H7 (cell line): Measurements from ENCODE around the gene NUP155. TPM values are rescaled to one million over a fixed set of nuclear protein-coding genes. Genes with fewer than 3 reads are reported as not detected.
A peak's percentile ranks its signal among the peaks of the same experiment; 100 is the strongest.
"Not testable (repeated sequence)": the region's sequence is repeated elsewhere in the genome, so short reads cannot be mapped to it uniquely, and the experiment has no call there.

Source experiments
- DNase-seq: peaks from one replicate; pipeline ENCODE4 v3.0.0; 2012
- H3K27me3 ChIP-seq: 2 replicates; pipeline ENCODE4 v1.6.0; 2011; ENCODE audit warnings: mild to moderate bottlenecking, low read length; ENCODE audit not compliant: control insufficient read depth, insufficient read depth
- H3K36me3 ChIP-seq: replicated peaks from 2 replicates; pipeline ENCODE4 v1.5.1; 2011; ENCODE audit warnings: low read length; ENCODE audit not compliant: control insufficient read depth, insufficient read depth
- H3K4me3 ChIP-seq: 2 replicates; pipeline ENCODE4 v1.5.1; 2011; ENCODE audit warnings: low read depth, mild to moderate bottlenecking, control low read depth, low read length, moderate library complexity; ENCODE audit not compliant: insufficient read depth
- total RNA-seq: library from RNA; depleted of rRNA; stranded (reverse); fragments of >200 nt; shearing (Covaris generic); gene quantifications from 2 replicates; pipeline ENCODE4 v1.2.3, GENCODE V29; 2014

NUP155 gene
- total RNA-seq, 1 experiment from 2014 or later: 83.9 TPM

GRCh38 chr5:37323607-37324006 lies 47.3 kb downstream of the NUP155 start:
- H3K36me3 ChIP-seq: peaks cover 19% of the 10 kb centered on the region
- no peak for DNase-seq
- no peak overlapping the region for H3K4me3 ChIP-seq
- no peaks in the 10 kb centered on the region for H3K27me3 ChIP-seq

GRCh38 chr5:37319037-37319782 lies 51.7 kb downstream of the NUP155 start:
- DNase-seq: no peak
- H3K36me3 ChIP-seq: peaks cover 10% of the 10 kb centered on the region

GRCh38 chr5:37316027-37316426 lies 54.9 kb downstream of the NUP155 start:
- H3K27me3 ChIP-seq: no peaks in the 10 kb centered on the region
- H3K4me3 ChIP-seq: no peak overlapping the region
- no peak for DNase-seq
- peaks cover 14% of the 10 kb centered on the region for H3K36me3 ChIP-seq

More at GRCh38 chr5:37319037-37319782, 51.7 kb downstream of the NUP155 start:
- Histone ChIP-seq H3K4me3 (no peak overlapping the region), H3K27me3 (no peaks in the 10 kb centered on the region)

- H3K36me3 ChIP-seq: peaks cover 23% of the 10 kb centered on the region
- no peaks in the 10 kb centered on the region for H3K27me3 ChIP-seq
These were observed 60.5 kb downstream of the NUP155 start for GRCh38 chr5:37310360-37310759.

GRCh38 chr5:37308793-37309192 lies 62.1 kb downstream of the NUP155 start:
- H3K4me3 ChIP-seq: no peak overlapping the region
- H3K27me3 ChIP-seq: no peaks in the 10 kb centered on the region
- H3K36me3 ChIP-seq: peaks cover 27% of the 10 kb centered on the region
- no peak for DNase-seq

More at GRCh38 chr5:37310360-37310759, 60.5 kb downstream of the NUP155 start:
- H3K4me3 ChIP-seq: no peak overlapping the region
- DNase-seq: no peak

- Histone ChIP-seq H3K27me3 (no peaks in the 10 kb centered on the region), H3K36me3 (peaks cover 34% of the 10 kb centered on the region), H3K4me3 (no peak overlapping the region)
- no peak for DNase-seq
These were observed 66.0 kb downstream of the NUP155 start for GRCh38 chr5:37304888-37305287.

- peaks cover 27% of the 10 kb centered on the region for H3K36me3 ChIP-seq
These were observed 74.6 kb downstream of the NUP155 start for GRCh38 chr5:37296313-37296712.

GRCh38 chr5:37283214-37283820 lies 87.6 kb downstream of the NUP155 start:
- DNase-seq: no peak
- H3K27me3 ChIP-seq: no peaks in the 10 kb centered on the region
- no peak overlapping the region for H3K4me3 ChIP-seq
- H3K36me3 ChIP-seq: no peaks in the 10 kb centered on the region

More at GRCh38 chr5:37296313-37296712, 74.6 kb downstream of the NUP155 start:
- H3K4me3 ChIP-seq, H3K27me3 ChIP-seq, DNase-seq: not testable (repeated sequence)

- no peak overlapping the region for H3K4me3 ChIP-seq
- H3K27me3 ChIP-seq: no peaks in the 10 kb centered on the region
- no peak for DNase-seq
- H3K36me3 ChIP-seq: no peaks in the 10 kb centered on the region
These were observed 95.4 kb downstream of the NUP155 start for GRCh38 chr5:37275511-37275910.

GRCh38 chr5:37272511-37272910 lies 98.4 kb downstream of the NUP155 start:
- H3K36me3 ChIP-seq: no peaks in the 10 kb centered on the region
- DNase-seq: no peak

GRCh38 chr5:37268100-37268499 lies 102.8 kb downstream of the NUP155 start:
- not testable (repeated sequence) for H3K4me3 ChIP-seq, DNase-seq, H3K36me3 ChIP-seq, H3K27me3 ChIP-seq

More at GRCh38 chr5:37272511-37272910, 98.4 kb downstream of the NUP155 start:
- Histone ChIP-seq H3K4me3 (no peak overlapping the region), H3K27me3 (no peaks in the 10 kb centered on the region)

GRCh38 chr5:37255774-37256358 lies 115.0 kb downstream of the NUP155 start:
- no peaks in the 10 kb centered on the region for H3K36me3 ChIP-seq
- H3K4me3 ChIP-seq: no peak overlapping the region
- no peak for DNase-seq
- H3K27me3 ChIP-seq: no peaks in the 10 kb centered on the region

- no peaks in the 10 kb centered on the region; the same call in 1 of the 2 replicates for H3K27me3 ChIP-seq
- H3K4me3 ChIP-seq: no peak overlapping the region
- no peaks in the 10 kb centered on the region for H3K36me3 ChIP-seq
- DNase-seq: no peak
These were observed 116.3 kb downstream of the NUP155 start for GRCh38 chr5:37254581-37254980.

GRCh38 chr5:37251665-37252064 lies 119.2 kb downstream of the NUP155 start:
- H3K27me3 ChIP-seq: no peaks in the 10 kb centered on the region; the same call in 1 of the 2 replicates
- no peaks in the 10 kb centered on the region for H3K36me3 ChIP-seq
- H3K4me3 ChIP-seq: no peak overlapping the region
- no peak for DNase-seq

- H3K36me3 ChIP-seq: no peaks in the 10 kb centered on the region
- H3K4me3 ChIP-seq: peak overlapping the region; percentile 81
- no peak for DNase-seq
- no peaks in the 10 kb centered on the region; the same call in 1 of the 2 replicates for H3K27me3 ChIP-seq
These were observed 121.1 kb downstream of the NUP155 start for GRCh38 chr5:37249815-37250164.
